ENCODE results near the gene FOXL3. TPM values are rescaled to one million over a fixed set of nuclear protein-coding genes. Genes with fewer than 3 reads are reported as not detected.

FOXL3 gene
- total RNA-seq, 1 experiment from 2014 or later = not detected

DNA sequence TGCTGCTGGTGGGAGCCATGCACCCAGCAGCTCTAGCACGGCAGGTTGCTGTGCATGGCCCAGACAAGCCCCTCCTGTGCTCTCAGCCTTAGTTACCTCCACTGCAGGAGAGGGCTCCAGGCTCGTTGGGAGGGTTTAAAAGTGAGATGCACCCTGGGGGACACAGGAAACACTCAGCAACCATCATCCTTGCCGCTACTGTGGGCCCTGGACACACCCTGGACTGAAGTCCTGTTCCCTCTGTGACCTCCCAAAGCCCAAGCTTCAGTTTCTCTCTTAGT, 49.0 kb downstream of the FOXL3 start (continued):
- TF ChIP-seq ZNF219 (CRISPR knock-in tag; IDR thresholded peaks at IDR 0.05; ENCODE audit: borderline replicate concordance) (no peak), ZNF423 (CRISPR knock-in tag; IDR thresholded peaks at IDR 0.05) (no peak), E2F4 (CRISPR knock-in tag; IDR thresholded peaks at IDR 0.05; ENCODE audit: borderline replicate concordance, low read depth) (no peak), CDX4 (CRISPR knock-in tag; IDR thresholded peaks at IDR 0.05; ENCODE audit: borderline replicate concordance) (no peak), ATF1 (CRISPR knock-in tag; IDR thresholded peaks at IDR 0.05) (no peak), STAT6 (CRISPR knock-in tag; conservative IDR thresholded peaks at IDR 0.05; ENCODE audit: low read depth) (no peak)
- TF ChIP-seq, protein P1, sequence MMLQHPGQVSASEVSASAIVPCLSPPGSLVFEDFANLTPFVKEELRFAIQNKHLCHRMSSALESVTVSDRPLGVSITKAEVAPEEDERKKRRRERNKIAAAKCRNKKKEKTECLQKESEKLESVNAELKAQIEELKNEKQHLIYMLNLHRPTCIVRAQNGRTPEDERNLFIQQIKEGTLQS (CRISPR knock-in tag; conservative IDR thresholded peaks at IDR 0.05) = no peak
- TF ChIP-seq, protein P2, sequence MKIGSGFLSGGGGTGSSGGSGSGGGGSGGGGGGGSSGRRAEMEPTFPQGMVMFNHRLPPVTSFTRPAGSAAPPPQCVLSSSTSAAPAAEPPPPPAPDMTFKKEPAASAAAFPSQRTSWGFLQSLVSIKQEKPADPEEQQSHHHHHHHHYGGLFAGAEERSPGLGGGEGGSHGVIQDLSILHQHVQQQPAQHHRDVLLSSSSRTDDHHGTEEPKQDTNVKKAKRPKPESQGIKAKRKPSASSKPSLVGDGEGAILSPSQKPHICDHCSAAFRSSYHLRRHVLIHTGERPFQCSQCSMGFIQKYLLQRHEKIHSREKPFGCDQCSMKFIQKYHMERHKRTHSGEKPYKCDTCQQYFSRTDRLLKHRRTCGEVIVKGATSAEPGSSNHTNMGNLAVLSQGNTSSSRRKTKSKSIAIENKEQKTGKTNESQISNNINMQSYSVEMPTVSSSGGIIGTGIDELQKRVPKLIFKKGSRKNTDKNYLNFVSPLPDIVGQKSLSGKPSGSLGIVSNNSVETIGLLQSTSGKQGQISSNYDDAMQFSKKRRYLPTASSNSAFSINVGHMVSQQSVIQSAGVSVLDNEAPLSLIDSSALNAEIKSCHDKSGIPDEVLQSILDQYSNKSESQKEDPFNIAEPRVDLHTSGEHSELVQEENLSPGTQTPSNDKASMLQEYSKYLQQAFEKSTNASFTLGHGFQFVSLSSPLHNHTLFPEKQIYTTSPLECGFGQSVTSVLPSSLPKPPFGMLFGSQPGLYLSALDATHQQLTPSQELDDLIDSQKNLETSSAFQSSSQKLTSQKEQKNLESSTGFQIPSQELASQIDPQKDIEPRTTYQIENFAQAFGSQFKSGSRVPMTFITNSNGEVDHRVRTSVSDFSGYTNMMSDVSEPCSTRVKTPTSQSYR (CRISPR knock-in tag; IDR thresholded peaks at IDR 0.05) = no peak

GRCh38 chr7:339696-340095, 49.7 kb downstream of the FOXL3 start:
- Mint-ChIP-seq H3K27me3 (ENCODE audit: low read depth) (peaks cover 2% of the 10 kb centered on the region), H3K9me3 (peaks cover 6% of the 10 kb centered on the region), H3K4me1 (no peaks in the 10 kb centered on the region), H3K4me3 (no peak overlapping the region), H3K36me3 (peaks cover 6% of the 10 kb centered on the region), H3K27ac (no peak overlapping the region; the same call in 1 of the 2 replicates)
- no peak for TF ChIP-seq PRRX2 (CRISPR knock-in tag; IDR thresholded peaks at IDR 0.05)
- no peak for TF ChIP-seq FOXP1 (CRISPR knock-in tag; IDR thresholded peaks at IDR 0.05; ENCODE audit: borderline replicate concordance)
- no peak for TF ChIP-seq ETV6 (CRISPR knock-in tag; IDR thresholded peaks at IDR 0.05)
- no peak for TF ChIP-seq CREB1 (CRISPR knock-in tag; IDR thresholded peaks at IDR 0.05)
- no peak for TF ChIP-seq HMGA2 (CRISPR knock-in tag; IDR thresholded peaks at IDR 0.05)
- TF ChIP-seq PRDM15 (CRISPR knock-in tag; IDR thresholded peaks at IDR 0.05) = no peak
- no peak for TF ChIP-seq ZNF232 (CRISPR knock-in tag; IDR thresholded peaks at IDR 0.05)
- CTCF ChIA-PET = no interaction called here
- no peak for ATAC-seq
- DNase-seq (ENCODE audit: low spot score) = no peak
- POLR2A ChIA-PET = no interaction called here
